Measurements from ENCODE around the gene SEC14L5. TPM values are rescaled to one million over a fixed set of nuclear protein-coding genes. Genes with fewer than 3 reads are reported as not detected.
"Not testable (repeated sequence)": the region's sequence is repeated elsewhere in the genome, so short reads cannot be mapped to it uniquely, and the experiment has no call there.

The SEC14L5 gene
- total RNA-seq, 1 donor = under 0.01 TPM

DNA sequence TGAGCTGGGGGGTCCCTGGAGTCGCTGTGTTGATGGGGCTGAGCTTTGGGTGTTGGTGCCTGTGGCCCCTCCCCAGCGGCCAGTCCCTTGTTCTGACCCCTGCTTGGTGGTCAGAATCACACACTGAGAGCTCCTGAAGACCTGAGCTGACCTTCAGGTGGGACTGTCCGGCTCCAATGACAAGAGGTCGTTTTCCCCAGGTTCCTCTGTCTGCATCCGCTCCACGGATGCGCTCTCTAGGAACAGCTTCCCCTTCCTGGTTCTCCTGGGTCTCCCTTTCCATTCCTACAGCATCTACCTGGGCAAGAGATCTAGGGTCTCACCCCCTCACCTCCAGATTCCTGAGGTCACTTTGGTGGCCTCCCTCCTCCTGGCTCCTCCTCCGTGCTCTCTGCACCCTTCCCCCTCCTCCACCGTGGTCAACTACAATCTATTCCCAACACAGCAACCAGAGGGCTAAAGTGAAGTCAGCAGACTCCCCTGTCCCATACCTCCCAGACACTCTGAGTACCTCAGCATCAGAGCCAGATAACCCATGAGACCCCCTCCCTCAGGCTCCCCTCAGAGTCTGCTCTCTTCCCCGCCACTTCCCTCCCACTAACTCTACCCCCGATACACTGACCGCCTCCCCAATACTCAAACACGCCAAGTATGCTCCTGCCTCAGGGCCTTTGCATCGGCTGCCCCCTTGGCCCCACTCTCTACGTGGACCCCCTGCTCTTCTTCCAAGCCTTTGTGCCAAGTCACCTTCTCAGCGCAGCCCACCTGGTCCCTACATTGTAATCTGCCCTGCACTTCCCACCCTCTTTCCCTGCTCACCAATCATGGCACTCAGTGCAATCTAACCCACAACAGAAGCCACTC, 9.0 kb upstream of the SEC14L5 start:
- no peak for DNase-seq (ENCODE audit: low read depth)
- H3K4me3 ChIP-seq (ENCODE audit: low read depth, low read length) = no peak overlapping the region
- TF ChIP-seq, protein P1, sequence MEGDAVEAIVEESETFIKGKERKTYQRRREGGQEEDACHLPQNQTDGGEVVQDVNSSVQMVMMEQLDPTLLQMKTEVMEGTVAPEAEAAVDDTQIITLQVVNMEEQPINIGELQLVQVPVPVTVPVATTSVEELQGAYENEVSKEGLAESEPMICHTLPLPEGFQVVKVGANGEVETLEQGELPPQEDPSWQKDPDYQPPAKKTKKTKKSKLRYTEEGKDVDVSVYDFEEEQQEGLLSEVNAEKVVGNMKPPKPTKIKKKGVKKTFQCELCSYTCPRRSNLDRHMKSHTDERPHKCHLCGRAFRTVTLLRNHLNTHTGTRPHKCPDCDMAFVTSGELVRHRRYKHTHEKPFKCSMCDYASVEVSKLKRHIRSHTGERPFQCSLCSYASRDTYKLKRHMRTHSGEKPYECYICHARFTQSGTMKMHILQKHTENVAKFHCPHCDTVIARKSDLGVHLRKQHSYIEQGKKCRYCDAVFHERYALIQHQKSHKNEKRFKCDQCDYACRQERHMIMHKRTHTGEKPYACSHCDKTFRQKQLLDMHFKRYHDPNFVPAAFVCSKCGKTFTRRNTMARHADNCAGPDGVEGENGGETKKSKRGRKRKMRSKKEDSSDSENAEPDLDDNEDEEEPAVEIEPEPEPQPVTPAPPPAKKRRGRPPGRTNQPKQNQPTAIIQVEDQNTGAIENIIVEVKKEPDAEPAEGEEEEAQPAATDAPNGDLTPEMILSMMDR (IDR thresholded peaks at IDR 0.05; ENCODE audit: insufficient read depth, low read depth, low read length) = no peak

DNA sequence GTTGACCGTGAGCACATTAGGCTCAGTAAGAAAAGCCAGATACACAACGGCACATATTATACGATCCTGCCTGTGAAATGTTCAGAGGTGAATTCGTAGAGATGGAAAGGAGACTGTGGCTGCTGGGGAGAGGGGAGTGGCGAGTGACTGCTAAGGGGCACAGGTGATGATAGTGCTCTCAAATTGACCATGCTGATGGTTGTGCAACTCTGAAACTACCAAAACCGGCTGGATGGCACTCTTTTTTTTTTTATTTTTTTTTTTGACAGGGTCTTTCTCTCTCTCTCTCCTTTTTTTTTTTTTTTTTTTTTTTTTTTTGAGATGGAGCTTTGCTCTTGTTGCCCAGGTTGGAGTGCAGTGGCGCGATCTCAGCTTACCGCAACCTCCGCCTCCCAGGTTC, 8.1 kb upstream of the SEC14L5 start:
- H3K4me3 ChIP-seq (ENCODE audit: low read depth, low read length) = no peak overlapping the region
- no peak for DNase-seq (ENCODE audit: low read depth)
- TF ChIP-seq, protein P1 (IDR thresholded peaks at IDR 0.05; ENCODE audit: insufficient read depth, low read depth, low read length) = no peak

DNA sequence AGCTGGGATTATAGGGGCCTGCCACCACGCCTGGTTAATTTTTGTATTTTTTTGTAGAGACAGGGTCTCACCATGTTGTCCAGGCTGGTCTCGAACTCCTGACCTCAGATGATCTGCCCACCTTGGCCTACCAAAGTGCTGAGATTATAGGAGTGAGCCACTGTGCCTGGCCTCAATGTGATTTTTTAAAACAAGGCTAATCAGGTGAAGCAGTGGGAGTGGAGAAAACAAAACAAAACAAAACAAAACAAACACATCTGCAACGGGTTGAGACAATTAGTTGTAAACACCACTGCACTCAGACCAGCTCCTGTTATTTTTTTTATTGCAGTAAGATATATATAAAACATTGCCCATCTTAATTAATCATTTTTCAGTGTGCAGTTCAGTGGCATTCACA, 6.5 kb upstream of the SEC14L5 start:
- H3K4me3 ChIP-seq (ENCODE audit: low read depth, low read length) = not testable (repeated sequence)

DNA sequence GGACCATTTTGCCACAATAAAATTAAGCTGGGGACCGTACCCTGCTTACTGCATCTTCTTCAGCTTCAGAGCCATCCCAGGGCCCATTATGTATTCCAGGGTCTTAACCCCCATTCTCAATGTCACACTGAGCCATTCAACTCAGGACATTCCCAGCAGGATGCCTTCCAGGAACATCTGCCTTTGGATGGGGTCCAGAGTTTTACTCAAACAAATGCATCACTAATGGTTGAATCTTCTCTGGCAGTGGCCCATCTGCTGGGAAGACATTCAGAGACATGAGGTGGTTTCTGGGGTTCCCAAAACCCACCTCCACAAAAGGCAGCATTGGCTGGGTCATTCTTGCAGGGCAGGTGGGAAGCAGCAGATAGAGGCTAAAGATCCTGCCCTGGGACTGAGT, 3.4 kb upstream of the SEC14L5 start:
- TF ChIP-seq, protein P1 (IDR thresholded peaks at IDR 0.05; ENCODE audit: insufficient read depth, low read depth, low read length) = no peak
- DNase-seq (ENCODE audit: low read depth) = no peak
- no peak overlapping the region for H3K4me3 ChIP-seq (ENCODE audit: low read depth, low read length)

More for the DNA sequence above, 6.5 kb upstream of the SEC14L5 start:
- not testable (repeated sequence) for DNase-seq (ENCODE audit: low read depth)

DNA sequence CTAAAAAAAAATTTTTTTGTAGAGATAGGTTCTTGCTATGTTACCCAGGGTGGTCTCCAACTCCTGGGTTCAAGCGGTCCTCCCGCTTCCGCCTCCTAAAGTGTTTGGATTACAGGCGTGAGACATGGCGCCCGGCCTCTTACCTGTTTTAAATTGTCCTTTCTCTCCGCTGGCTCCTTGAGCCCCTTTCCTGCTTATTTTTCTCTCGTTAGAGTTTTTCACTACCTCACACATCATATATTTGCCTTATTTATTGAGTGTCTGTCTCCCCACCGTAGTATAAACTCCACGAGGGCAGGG, 760 bp upstream of the SEC14L5 start:
- TF ChIP-seq, protein P1 (IDR thresholded peaks at IDR 0.05; ENCODE audit: insufficient read depth, low read depth, low read length) = no peak
- no peak for DNase-seq (ENCODE audit: low read depth)
- H3K4me3 ChIP-seq (ENCODE audit: low read depth, low read length) = peak overlapping the region; percentile 55

DNA sequence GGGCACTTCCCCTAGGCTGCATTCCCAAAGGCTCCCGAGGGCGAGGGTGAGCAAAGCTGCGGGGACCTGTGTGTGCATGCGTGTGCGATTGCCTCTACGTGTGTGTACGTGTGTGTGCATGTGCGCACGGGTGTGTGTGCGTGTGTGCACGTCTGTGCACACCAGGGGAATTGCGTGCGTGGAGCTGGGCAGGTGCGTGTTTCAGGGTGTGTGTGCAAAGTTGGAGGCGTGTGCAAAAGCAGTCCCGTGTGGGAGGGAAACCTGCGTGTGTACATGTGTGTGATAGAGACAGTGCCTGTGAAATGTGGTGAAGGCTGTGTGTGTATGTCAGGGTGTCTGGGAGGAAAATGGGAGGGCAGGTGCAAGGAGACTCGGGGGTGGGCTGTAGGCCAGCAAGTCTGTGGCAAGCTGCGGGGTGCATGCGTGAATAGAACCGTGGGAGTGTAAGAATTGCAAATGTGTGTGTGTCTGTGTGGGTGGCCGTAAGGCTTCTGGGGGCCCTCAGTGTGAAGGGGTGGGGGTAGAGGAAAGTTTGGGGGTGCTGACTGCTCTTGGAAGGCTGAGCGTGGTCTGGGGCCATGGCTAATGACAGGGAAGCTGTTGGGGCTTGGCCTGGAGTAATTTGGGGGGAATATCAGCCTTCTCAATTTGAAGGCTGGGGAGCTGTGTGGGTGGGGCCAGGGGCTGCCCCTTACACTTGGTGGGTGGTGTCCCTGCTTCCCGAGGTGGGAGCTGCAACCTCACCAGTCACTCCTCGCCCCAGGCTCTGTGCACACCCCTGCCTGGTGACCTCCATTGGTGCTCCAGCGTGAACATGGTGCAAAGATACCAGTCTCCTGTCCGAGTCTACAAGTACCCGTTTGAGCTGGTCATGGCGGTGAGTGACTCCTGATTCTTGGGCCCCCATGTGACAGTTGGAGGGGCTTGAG, 644 bp downstream of the SEC14L5 start:
- TF ChIP-seq, protein P1 (IDR thresholded peaks at IDR 0.05; ENCODE audit: insufficient read depth, low read depth, low read length) = no peak
- no peak for DNase-seq (ENCODE audit: low read depth)
- H3K4me3 ChIP-seq (ENCODE audit: low read depth, low read length) = peak overlapping the region; percentile 51

DNA sequence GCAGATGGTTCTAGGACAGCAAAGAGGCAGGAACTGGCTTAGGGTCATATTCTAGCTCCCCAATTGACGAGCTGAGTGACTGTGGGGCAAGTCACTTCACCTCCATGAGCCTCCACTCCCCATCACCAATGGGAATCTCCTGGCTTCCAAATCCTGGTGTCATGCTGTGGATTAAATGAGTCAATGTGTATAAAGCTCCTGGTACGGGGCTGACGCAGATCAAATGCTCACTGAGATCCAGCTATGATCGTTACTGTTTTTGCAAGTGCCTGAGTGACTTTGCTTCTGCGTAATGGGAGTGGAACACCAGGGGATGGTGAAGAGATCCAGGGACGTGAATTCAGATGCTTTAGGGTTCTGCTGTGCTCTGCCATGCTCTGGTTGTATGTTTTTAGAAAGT, 2.4 kb downstream of the SEC14L5 start:
- H3K4me3 ChIP-seq (ENCODE audit: low read depth, low read length) = no peak overlapping the region
- TF ChIP-seq, protein P1 (IDR thresholded peaks at IDR 0.05; ENCODE audit: insufficient read depth, low read depth, low read length) = no peak
- DNase-seq (ENCODE audit: low read depth) = no peak

All from fibroblast of villous mesenchyme (primary cell).